H1 (cell line): ENCODE data around the gene ATP5MC2. TPM values are rescaled to one million over a fixed set of nuclear protein-coding genes. Genes with fewer than 3 reads are reported as not detected.

ENCODE experiments used
- CBX5 ChIP-seq: fragments of 300-800, 300-1000 bp; sonication (generic); IDR thresholded peaks from 2 replicates; pipeline ENCODE4 v1.7.1; 2016; ENCODE audit warnings: antibody characterized with exemption, low read length, low read depth
- KDM4A ChIP-seq: IDR thresholded peaks from one replicate; pipeline ENCODE4 v1.7.1; 2012; ENCODE audit warnings: low read depth, mild to moderate bottlenecking, moderate library complexity, low read length, inconsistent platforms; ENCODE audit not compliant: severe bottlenecking
- MAFK ChIP-seq: IDR thresholded peaks from 2 replicates; pipeline ENCODE4 v1.6.1; 2012; ENCODE audit warnings: low read depth, mild to moderate bottlenecking, improper control_type of control experiment, low read length
- polyA plus RNA-seq, 7 experiments: library from polyadenylated mRNA; depleted of rRNA in 3 of 7; stranded (reverse) in 5 of 7; unstranded in 2 of 7; fragments of >200 nt in 5 of 7; fragments of 200-250 nt in 2 of 7; gene quantifications; 1 replicate in 5 of 7; 2 replicates in 1 of 7; 4 replicates in 1 of 7; pipeline versions ENCODE4 v1.2.1 to v1.2.3, GENCODE V29; 2011 to 2013; ENCODE audit warnings: missing spikeins in 2 of 7, mixed read lengths in 2 of 7
- total RNA-seq: library from RNA; stranded (reverse); fragmentation: NEBNext Ultra II Directional; extraction: Animal tissue kit (Norgen Biotek cat#: 25700); gene quantifications from 2 replicates; pipeline ENCODE4 v1.2.1, GENCODE V29; 2021

Gene ATP5MC2
- total and polyA plus RNA-seq, 2 of the 8 experiments (the other 6 are each of a cell fraction or from before 2014, with no cell fraction given): 408 to 952 TPM

DNA sequence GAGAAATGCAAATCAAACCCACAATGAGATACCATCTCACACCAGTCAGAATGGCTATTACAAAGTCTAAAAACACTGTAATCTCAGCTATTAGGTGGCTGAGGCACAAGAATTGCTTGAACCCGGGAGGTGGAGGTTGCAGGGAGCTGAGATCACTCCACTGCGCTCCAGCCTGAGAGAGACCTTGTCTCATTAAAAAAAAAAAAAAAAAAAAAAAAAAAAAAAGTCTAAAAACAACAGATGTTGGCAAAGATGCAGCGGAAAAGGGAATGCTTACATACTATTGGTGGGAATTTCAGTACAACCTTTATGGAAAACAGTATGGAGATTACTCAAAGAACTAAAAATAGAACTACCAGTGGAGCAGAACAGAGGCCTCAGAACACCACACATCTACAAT lies 30.7 kb downstream of the ATP5MC2 start (continued):
- TF ChIP-seq MAFK (no peak), KDM4A (no peak), CBX5 (no peak)
- TF ChIP-seq, all 59 proteins: peak for 0
